DMS53 treated with DMSO at 0.1 percent for 48 hours (cell line): ENCODE measurements around the gene RXFP4.
"Not testable (repeated sequence)": the region's sequence is repeated elsewhere in the genome, so short reads cannot be mapped to it uniquely, and the experiment has no call there.

ENCODE experiments used
- DNase-seq: peaks from one replicate; lab custom pipeline; 2025; ENCODE audit not compliant: unreplicated experiment; lab: John Stamatoyannopoulos, UW

The RXFP4 gene

GRCh38 chr1:155929057-155929456 is 12.4 kb upstream of the RXFP4 start:
- no peak for DNase-seq

DNA sequence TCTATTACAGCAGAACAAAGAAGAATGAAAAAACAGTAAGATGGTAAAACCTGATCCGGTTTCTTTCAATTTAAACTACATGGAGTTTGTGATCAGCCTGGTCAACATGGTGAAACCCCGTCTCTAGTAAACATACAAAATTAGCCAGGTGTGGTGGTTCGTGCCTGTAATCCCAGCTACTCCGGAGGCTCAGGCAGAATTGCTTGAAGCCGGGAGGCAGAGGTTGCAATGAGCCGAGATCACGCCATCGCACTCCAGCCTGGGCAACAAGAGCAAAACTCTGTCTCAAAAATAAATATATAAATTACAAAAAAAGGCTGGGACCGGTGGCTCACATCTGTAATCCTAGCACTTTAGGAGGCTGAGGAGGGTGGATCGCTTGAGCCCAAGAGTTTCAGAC is 10.7 kb upstream of the RXFP4 start:
- not testable (repeated sequence) for DNase-seq

DNA sequence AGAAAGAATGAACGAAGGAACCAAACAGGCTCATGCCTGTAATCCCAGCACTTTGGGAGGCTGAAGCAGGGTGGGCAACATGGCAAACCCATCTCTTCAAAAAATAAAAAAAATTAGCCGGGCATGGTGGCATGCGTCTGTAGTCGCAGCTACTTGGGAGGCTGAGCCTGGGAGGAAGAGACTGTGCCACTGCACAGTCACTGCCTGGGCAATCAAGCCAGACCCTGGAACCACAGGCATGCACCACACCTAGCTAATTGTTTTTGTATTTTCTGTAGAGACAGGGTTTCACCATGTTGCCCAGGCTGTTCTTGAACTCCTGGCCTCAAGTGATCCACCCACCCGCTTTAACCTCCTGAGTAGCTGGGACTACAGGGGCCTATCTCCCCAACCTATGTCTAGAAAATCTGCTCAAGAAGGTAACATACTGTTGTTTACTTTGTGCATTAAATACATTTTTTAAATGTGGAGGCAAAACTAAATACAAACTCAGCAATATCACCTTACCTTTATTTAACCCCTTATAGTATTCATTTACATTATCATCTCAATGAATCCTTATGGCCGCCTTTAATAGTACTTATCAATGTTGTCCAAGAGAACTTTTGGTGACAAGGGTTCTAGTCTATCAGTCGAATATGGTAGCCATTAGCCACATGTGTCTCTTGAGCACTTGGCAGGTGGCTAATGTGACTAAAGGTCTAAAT is 10.0 kb upstream of the RXFP4 start:
- DNase-seq = no peak

DNA sequence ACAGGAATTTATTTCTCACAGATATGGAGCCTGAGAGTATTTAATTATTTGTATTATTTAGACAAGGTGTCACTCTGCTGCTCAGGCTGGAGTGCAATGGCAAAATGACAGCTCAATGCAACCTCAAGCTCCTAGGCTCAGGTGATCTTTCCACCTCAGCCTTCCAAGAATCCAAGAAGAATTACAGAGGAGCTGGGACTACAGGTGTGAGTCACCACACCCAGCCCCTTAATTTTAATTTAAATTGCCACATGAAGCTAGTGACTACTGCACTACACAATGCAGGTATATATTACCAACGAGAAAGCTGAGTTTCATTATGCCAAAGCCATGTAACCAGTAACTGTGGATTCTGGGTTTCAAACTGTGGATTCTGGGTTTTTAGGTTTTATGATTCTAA is 9.4 kb upstream of the RXFP4 start:
- no peak for DNase-seq

DNA sequence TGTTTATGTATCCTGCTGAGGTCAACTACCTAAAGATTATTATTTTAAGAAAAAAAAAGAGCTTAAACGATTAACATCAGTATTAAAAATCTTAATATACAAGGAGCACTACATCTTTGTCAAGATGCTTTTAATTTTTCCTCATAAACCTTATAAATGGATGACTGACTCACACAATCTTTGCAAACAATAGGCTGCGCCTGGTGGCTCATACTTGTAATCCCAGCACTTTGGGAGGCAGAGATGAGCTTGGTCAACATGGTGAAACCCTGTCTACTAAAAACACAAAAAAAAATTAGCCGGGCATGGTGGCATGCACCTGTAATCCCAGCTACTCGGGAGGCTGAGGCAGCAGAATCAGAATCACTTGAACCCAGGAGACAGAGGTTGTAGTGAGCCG is 9.0 kb upstream of the RXFP4 start:
- DNase-seq = no peak

DNA sequence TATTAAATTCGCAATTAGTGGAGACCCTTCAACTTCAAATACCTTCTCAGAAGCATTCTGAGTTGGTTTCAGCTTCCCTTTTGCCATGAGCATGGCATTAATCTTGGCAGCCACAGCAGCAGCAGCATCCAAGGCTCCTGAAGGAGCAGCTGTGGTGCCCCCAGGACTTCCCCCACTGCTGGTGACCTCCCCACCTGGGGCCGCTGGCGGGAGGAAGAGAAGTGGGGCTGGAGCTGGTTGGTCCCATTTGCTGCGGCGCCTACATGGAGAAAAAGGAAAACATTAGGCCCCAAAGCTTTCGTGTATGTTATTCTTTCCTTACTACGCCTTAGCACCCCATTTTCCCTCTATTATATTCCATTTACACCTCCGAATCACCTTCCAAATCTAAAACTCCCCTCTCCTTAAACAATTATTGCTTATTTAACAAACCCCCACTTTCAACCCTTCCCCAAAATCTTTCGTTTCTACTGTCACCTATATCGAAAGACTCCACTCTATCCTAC is 7.8 kb upstream of the RXFP4 start:
- no peak for DNase-seq

DNA sequence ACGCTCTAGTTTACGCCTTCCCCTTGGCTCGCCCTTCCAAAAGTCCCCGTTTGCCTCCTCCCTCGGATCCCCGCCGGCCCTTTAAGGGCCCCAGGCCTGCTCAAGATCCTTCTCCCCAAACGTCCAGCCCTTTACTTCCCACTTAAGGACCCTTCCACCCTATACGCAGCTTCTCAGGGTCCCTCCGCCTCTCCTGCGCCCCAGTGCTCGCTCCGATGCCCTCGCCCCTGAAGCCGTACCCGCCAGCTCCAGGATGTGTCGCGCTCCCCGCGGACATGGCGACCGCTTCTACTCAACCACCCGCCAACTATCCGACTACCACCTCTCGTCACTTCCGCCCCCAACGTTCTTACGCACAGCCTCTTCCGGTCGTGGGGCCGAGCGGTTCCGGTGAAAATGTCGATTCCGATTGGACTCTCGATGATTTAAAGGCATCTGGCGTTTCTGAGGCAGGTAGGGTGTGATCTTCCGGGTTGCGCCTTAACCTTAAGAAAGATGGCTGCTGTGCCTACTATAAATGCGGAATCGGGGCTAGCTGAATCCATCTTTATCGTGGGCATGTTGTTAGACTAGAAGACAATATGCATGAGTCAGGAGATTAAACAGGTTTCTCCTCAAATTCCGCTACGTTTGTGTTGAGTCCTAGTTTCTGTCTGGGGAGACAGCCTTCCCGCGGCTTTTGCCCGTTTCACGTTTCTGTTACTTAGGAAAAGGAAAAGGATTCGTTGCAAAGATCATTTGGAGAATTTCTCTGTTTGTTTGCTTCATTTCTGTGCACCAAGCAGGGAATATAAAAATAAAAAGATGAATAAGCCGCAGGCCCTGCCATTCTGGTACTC is 7.1 kb upstream of the RXFP4 start, which contains the start of gene KHDC4:
TSS of gene KHDC4 (minus strand) at position 317 of the 839 bp plus-strand sequence. CDS start at position 277, 40 bp downstream.
- DNase-seq = peak; percentile 98

- DNase-seq = peak; percentile 75
Observed at GRCh38 chr1:155934936-155935590, 6.4 kb upstream of the RXFP4 start.

GRCh38 chr1:155938220-155938627 is 3.2 kb upstream of the RXFP4 start:
- DNase-seq = peak; percentile 55

- DNase-seq = peak; percentile 36
Observed at GRCh38 chr1:155940482-155940992, 901 bp upstream of the RXFP4 start.

GRCh38 chr1:155941845-155942531 is 550 bp downstream of the RXFP4 start:
- no peak for DNase-seq

DNA sequence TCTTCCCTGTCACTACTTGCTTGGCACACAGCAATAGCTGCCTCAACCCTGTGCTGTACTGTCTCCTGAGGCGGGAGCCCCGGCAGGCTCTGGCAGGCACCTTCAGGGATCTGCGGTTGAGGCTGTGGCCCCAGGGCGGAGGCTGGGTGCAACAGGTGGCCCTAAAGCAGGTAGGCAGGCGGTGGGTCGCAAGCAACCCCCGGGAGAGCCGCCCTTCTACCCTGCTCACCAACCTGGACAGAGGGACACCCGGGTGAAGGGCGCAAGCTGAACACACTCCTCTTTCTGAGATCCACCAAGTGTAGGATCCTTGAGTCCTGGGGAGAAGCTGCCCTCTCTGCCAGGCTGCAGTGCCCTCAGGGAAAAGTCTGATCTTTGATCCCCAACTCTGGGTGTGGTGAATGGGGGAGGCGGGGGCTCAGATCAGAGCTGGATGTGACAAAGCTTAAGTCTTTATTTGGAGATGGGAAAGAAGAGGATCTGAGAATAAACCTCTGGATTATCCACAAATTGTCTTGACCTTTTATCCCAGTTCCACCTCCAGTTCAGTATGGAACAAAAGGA is 1.2 kb downstream of the RXFP4 start:
- DNase-seq = no peak

DNA sequence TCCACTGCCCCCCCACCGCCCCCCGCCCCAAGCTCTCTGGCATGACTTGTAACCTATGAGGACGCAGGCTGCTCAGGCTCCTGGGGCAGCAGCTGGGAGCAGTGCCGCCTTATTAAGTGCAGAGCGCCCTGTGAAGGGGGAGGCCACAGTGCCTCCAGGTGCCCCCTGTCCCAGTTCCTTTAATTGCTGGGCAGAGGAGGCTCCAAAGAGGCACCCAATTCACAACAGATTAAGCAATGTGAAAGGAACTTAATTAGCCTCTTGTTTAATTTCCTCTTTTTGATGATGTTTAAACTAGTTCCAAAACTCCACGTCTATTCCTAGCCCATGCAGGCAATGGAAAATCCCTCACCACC is 3.0 kb downstream of the RXFP4 start:
- DNase-seq = no peak

- DNase-seq = no peak
Observed at GRCh38 chr1:155946633-155947219, 5.3 kb downstream of the RXFP4 start.

DNA sequence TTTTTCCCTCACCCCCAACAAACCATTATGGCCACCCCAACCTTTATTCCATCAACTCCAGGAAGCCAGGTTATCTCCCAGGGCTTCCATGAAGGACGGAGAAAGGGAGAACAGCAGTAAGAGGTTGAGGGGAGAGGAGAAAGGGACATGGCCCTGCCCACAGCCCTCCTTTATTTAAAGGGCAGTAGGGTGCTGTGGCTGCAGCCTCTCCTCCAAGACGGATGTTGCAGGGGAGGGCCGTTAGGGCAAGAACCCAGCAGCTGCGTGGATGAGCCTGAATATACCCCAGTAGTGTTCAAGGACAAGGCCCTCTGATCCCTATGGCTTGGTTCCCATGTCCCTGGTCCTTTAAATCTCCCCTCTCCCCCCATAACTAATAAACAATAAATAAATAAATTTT is 5.9 kb downstream of the RXFP4 start:
- DNase-seq = no peak

DNA sequence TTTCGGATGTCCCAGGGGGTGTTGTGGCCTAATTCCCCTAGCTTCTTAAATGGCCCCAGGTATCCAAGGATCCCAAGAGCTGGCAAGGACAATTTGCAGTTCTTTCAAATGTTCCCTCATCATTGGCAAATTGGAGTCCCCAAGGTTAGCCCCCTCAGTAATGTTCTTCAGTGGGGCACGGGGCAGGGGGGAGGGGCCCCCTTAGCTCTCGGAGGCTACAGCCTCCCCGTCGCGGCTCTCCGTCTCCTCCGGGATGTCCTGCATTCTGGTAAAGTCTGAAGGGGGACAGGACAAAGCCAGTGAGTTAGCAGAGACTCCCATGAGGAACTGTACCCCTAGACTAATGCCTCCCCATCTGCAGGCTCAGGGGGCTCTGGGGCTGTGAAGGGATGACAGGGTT is 6.3 kb downstream of the RXFP4 start:
- DNase-seq = no peak

DNA sequence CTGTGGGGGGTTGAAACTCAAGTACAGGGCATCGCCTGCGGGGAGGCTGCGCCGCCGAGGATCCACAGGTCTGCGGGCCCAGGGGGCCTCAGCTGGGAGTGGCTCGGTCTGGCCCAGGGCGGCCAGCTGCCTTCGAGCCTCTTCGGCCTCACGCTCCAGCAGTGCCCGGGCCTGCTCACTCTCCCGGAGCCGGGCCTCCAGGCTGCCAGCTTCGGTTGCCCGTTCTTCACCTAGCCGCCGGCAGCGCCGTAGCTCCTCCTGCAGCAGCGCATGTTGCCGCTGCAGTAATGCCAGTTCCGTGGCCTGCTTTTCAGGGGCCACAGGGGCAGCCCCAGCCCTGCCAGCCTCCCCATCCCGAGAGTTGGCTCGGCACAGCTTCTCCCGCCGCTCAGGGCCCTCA is 9.4 kb downstream of the RXFP4 start:
- no peak for DNase-seq

GRCh38 chr1:155951753-155952504 is 10.5 kb downstream of the RXFP4 start:
- DNase-seq = no peak

GRCh38 chr1:155952505-155952890 is 11.1 kb downstream of the RXFP4 start:
- no peak for DNase-seq
